Measurements from ENCODE around the gene SCYL2.

- TF ChIP-seq POLR2AphosphoS5 (IDR thresholded peaks at IDR 0.05; ENCODE audit: low read depth, low read length) (no peak), POLR2A (IDR thresholded peaks at IDR 0.05; ENCODE audit: low read depth, low read length) (no peak), TAF1 (IDR thresholded peaks at IDR 0.05; ENCODE audit: borderline replicate concordance, low read depth, low read length) (no peak)
Measured at GRCh38 chr12:100324498-100324897, 57.5 kb downstream of the SCYL2 start.
